B cell (primary cell): ENCODE results near the gene RASA3.

Source experiments
- EZH2 ChIP-seq: IDR thresholded peaks from 2 replicates; pipeline ENCODE4 v1.6.1; 2012; ENCODE audit warnings: borderline replicate concordance, low read depth, mild to moderate bottlenecking, moderate library complexity, low read length; ENCODE audit not compliant: insufficient read depth, poor library complexity, severe bottlenecking
- TF ChIP-seq, protein P1 (sequence below): fragments of 200-600 bp; IDR thresholded peaks from one replicate; pipeline ENCODE4 v1.8.0; 2022; ENCODE audit warnings: antibody characterized with exemption, mild to moderate bottlenecking

DNA sequence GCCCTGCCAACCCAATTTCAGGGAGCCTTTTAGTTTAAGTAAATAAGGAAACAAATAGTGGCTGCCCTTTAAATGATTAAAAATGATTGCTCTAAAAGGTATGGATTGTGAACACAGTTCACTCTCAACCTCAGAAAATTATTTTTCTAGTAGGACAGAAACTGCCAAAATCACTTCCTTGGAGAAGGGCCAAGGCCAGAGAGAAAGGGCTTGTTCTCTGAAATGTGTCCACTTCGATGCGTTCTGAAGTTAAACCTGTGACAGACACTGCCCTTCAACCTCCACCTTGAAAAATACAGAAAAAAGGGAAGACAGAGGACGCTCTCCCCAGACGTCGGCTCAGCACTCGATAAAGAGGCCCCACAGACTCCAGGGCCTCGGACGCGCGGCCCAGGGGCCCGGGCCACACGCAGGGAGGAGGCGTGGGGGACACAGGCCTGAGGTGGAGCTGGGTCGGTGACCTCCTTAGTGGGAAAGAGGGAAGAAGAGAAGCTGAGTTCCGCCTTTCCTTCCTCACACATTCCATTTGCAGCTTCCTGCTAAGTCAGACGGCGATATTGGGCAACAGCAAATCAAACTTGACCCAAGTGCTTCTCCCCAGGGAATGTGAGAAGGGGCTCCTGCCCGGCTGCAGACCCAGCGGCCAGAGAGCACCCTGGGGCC lies 63.6 kb downstream of the RASA3 start:
- TF ChIP-seq, protein P1, sequence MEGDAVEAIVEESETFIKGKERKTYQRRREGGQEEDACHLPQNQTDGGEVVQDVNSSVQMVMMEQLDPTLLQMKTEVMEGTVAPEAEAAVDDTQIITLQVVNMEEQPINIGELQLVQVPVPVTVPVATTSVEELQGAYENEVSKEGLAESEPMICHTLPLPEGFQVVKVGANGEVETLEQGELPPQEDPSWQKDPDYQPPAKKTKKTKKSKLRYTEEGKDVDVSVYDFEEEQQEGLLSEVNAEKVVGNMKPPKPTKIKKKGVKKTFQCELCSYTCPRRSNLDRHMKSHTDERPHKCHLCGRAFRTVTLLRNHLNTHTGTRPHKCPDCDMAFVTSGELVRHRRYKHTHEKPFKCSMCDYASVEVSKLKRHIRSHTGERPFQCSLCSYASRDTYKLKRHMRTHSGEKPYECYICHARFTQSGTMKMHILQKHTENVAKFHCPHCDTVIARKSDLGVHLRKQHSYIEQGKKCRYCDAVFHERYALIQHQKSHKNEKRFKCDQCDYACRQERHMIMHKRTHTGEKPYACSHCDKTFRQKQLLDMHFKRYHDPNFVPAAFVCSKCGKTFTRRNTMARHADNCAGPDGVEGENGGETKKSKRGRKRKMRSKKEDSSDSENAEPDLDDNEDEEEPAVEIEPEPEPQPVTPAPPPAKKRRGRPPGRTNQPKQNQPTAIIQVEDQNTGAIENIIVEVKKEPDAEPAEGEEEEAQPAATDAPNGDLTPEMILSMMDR: no peak
- no peak for TF ChIP-seq EZH2
